Right kidney (tissue), 1 donor: Measurements from ENCODE around the gene TSPAN2.
"Not testable (repeated sequence)": the region's sequence is repeated elsewhere in the genome, so short reads cannot be mapped to it uniquely, and the experiment has no call there.

ENCODE experiments used
- DNase-seq: peaks from one replicate; pipeline ENCODE4 v3.0.0-alpha.2; 2016

The TSPAN2 gene

GRCh38 chr1:115041654-115042053, 47.6 kb downstream of the TSPAN2 start:
- no peak for DNase-seq

DNA sequence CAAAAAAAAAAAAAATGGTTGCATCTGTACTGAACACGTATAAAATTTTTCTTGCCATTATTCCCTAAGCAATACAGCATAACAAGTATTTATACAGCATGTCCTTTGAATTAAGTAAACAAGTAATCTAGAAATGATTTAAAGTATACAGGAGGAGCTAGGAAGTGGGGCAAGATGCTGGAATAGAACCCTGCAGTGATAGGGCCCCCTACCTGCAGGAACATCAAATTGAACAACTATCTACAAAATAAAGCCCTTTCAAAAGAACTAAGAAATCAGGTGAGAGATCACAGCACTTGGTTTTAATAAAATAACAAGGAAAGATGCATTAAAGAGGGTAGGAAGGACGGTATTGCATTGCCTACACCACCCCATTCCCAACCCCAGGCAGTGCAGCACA, 48.8 kb downstream of the TSPAN2 start:
- DNase-seq, result no peak

- no peak for DNase-seq
Measured at GRCh38 chr1:115036814-115037507, 52.3 kb downstream of the TSPAN2 start.

- no peak for DNase-seq
Measured at GRCh38 chr1:115035652-115036051, 53.7 kb downstream of the TSPAN2 start.

DNA sequence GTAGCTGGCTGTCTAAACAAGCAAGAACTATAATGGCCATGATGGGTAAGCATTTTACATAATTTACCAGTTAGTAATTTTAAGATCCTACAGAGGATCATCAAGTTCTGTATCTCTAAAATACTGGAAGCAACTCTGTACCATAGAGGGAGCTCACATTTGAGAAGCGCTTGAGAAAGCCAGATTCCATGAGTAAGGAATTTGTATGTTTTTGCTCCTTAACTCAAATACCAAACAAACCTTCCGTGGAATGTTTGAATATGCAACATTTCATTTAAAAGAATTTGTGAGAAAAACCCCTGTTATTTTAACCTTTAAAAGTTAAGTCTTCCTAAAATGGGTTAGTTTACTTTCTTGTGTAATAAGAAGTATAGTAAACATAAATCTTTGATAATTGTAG, 57.7 kb downstream of the TSPAN2 start:
- DNase-seq, result no peak

DNA sequence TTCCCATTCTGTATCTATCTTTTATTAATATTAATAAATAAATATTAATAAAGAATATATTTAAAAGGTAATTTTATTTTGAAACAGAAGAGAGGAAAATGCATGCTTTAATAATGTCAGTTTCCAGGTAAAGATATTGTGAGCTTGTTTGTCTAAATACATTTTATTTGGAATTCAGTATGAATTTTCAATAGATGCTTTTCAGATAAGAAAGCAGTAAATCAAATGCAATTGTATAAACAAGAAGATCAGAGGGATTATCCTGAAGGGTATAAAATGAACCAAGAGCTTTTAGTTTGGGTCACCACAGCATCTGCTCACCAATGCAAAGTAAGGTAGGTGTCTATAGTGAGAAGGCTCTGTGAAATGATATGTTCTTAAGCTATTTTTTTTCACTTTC, 59.8 kb downstream of the TSPAN2 start, which contains the start of gene TSHB:
TSS of gene TSHB (plus strand) at position 301 of the 400 bp plus-strand sequence. CDS start 3,537 bp downstream, outside the sequence.
- DNase-seq, result no peak

- DNase-seq, result no peak
Measured at GRCh38 chr1:115023593-115023992, 65.7 kb downstream of the TSPAN2 start.

GRCh38 chr1:115021145-115021544, 68.2 kb downstream of the TSPAN2 start:
- no peak for DNase-seq

GRCh38 chr1:115019549-115019948, 69.8 kb downstream of the TSPAN2 start:
- DNase-seq, result not testable (repeated sequence)

- DNase-seq, result no peak
Measured at GRCh38 chr1:115013792-115014191, 75.5 kb downstream of the TSPAN2 start.

- no peak for DNase-seq
Measured at GRCh38 chr1:115012434-115012833, 76.9 kb downstream of the TSPAN2 start.

GRCh38 chr1:115012006-115012405, 77.3 kb downstream of the TSPAN2 start:
- DNase-seq, result no peak

DNA sequence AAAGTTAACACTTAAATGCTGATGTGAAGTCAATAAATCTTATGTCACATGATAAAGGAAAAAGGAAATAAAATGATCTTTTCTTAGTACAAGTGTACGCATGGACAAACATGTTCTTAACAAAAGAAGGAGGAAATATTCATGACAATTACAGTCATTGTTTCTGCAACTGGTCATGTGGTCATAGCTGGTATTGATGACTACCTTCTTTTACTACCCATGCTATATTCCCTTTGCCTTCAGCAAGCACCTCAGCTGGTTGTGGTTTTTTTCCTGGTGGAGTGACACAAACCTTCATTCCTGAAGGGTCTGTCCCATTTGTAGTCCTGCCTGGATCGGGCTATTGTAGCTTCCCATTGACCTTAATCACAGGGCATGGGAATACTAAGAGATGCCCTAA, 83.1 kb downstream of the TSPAN2 start:
- DNase-seq, result no peak
